OCI-LY1 (cell line): ENCODE measurements around the gene SLC9A9.

Source experiments
- CTCF ChIP-seq: fragments of 200-600 bp; sonication (generic), shearing (Covaris generic); IDR thresholded peaks from 2 replicates; pipeline ENCODE4 v1.5.1; 2017; ENCODE audit warnings: mild to moderate bottlenecking, antibody characterized with exemption, low read length, moderate library complexity, mixed read lengths
- EZH2 ChIP-seq: fragments of 200-600 bp; sonication (generic), shearing (Covaris generic); IDR thresholded peaks from 2 replicates; pipeline ENCODE4 v1.8.0; 2017; ENCODE audit warnings: borderline replicate concordance, mixed run types, mild to moderate bottlenecking, antibody characterized with exemption, low read length, moderate library complexity, mixed read lengths

- TF ChIP-seq CTCF (no peak), EZH2 (no peak)
Measured at GRCh38 chr3:143526011-143526545, 322.2 kb downstream of the SLC9A9 start.
